8988T (cell line): ENCODE results near the gene WIF1.

ENCODE experiments used
- DNase-seq: peaks from one replicate; pipeline ENCODE4 v3.0.0; 2011

Gene WIF1

DNA sequence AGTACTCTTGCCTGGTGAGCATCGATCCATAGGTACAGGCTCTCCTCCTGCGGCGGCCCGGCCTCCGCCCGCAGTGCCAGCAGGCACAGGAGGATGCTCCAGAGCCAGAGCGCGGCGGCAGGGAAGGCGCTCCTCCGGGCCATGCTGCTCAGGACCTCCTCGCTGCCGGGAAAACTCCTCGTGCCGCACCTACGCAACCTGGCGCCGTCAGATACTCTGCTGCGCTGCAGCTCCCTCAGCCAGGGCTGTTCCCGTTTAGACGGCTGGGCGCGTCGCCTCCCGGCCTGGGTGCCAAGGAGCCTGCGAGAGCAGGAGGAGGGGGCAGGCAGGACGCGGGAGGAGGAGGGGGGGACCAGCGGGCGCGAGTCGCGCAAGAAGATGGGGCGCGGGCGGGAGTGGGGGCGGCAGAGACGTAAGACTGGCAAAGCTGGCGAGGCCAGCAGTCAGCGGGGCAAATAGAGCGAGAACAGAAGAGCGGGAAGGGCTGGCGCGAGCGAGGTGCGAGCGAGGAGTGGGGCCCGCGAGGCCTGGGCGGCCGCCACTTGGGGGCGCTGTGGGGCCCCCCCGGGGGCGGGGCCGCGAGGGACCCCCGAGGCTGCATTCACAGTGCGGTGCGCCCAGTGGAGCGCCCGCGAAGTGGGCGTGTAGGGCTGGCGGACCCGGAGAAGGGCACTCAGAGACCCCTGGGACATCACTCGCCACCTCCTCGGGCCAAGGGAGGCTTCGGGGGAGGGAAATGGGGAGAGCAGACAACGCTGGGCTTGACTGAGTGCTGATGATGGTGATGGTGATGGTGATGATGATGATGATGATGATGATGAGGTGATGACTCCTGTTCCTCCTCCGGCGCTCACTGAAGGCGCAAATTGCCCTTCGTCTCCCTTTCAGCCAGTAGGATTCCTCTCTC, at the start of gene WIF1:
WIF1 (minus strand) TSS at position 257 of the 907 bp plus-strand sequence; CDS start at position 143, 114 bp downstream.
- DNase-seq = no peak

GRCh38 chr12:65170209-65170881, 49.2 kb upstream of the WIF1 start:
- peak; percentile 45 for DNase-seq

- peak; percentile 90 for DNase-seq
Measured at GRCh38 chr12:65169320-65170208, 48.5 kb upstream of the WIF1 start, which contains the start of gene LEMD3. Gene LEMD3 (plus strand): TSS chr12:65169583. CDS start chr12:65169597, 14 bp downstream.

DNA sequence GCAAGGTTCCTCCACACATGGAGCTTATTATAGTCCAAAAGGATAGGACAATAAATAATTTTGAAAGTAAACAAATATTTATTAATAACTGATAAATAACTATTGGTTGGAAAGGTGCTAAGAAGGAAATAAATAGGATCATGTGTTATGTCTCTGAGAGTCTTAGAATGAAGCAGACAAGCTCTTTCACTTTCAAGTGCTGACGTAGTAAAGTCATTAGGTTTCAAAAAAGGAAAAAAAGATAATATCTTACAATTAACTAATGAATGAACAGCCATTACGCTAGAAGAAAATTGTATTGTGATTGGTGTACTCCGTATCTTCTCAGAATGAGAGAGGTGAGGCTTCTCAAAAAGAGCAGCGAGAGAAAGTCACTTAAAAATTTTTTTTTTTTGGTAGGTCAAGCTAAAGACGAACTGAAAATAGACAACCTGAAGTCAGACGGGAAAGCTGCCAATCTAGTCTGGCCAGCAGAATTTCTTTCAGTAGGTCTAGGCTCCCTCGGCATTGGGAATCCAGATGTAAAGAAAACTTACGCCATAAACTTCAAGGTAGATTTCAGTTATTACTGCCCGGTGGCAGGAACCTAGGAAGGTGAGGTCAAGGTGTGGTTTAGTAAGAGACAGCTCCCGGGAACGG, 47.7 kb upstream of the WIF1 start:
- no peak for DNase-seq

DNA sequence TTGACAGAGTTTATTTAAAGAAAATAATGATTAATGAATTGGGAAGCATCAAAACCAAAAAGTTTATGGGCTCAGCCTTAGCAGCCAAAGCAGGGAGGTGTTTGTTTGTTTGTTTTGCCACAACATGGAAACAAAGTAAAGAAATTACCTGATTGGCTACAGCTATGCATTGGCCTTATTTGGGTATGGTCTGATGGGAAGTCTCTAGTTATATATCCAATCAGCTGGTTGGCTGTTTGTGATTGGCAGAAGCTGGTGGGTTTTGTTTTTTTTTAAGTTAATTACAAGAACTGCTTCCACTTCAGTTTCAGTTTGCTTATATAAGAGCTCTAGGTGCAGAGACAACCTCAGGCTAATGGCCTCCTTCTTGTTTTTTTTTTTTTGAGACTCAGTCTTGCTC, 43.7 kb upstream of the WIF1 start:
- no peak for DNase-seq

DNA sequence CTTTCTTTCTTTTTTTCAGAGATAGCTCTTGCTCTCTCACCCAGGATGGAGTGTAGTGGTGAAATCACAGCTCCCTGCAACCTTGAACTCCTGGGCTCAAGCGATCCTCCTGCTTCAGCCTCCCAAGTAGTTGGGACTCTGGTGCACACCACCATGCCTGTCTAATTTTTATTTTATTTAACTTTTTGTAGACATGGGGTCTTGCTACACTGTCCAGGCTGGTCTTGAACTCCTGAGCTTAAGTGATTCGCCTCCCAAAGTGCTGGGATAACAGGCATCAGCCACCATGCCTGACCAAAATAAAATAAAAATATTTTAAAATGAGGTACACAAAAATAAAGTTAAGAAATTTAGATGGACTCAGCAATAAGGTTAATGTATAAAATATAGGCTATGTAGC, 43.1 kb upstream of the WIF1 start:
- no peak for DNase-seq

GRCh38 chr12:65162609-65163008, 41.5 kb upstream of the WIF1 start:
- no peak for DNase-seq

DNA sequence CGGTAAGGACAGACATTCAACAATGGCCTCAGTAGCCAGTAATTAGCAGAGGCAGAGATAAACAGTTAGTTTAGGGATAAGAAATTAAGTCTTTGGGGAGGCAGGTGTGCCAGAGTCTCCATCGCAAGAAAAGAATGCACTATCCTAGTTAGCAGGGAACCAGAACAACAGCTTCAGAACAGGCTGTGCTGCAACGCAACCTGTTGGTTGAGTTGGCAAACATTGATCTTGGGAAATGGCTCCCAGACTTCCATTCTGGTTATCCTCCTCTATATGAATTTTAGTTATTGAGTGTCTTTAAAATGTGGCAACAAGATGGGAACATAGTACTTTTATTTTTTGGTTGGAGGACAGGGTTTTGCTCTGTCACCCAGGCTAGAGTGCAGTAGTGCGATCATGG, 36.0 kb upstream of the WIF1 start:
- DNase-seq = no peak

DNA sequence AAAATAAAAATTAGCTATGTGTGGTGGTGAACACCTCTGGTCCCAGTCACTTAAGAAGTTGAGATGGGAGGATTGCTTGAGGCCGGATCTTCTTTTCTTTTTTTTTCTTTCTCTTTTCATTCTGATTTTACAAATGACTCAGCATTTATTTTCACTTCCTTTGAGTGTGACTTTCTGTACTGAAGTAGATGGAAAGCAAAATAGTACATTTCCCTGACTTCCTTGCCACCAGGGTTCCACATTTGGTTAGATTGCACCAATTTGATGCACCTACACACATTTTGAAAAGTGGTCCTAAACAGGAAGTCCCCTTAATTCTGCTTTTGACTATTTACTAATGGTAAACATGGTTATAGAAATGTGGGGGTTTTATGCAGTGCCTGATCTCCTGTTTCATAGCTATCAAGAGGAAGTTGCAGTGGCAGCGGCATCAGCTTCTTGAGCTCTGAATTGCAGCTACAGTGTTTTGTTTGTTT, 35.3 kb upstream of the WIF1 start:
- no peak for DNase-seq

DNA sequence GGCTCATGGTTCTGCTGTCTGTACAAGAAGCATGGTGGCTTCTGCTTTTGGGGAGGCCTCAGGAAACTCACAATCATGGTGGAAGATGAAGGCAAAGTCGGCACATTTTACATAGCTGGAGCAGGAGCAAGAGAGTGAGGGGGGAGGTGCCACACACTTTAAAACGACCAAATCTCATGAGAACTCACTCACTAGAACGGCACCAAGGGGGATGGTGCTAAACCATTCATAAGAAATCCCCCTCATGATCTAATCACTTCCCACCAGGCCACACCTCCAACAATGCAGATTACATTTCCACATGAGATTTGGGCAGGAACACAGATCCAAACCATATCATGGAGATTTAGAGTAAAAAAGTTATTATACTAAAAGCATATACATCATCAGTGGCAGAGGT, 34.7 kb upstream of the WIF1 start:
- DNase-seq = no peak

DNA sequence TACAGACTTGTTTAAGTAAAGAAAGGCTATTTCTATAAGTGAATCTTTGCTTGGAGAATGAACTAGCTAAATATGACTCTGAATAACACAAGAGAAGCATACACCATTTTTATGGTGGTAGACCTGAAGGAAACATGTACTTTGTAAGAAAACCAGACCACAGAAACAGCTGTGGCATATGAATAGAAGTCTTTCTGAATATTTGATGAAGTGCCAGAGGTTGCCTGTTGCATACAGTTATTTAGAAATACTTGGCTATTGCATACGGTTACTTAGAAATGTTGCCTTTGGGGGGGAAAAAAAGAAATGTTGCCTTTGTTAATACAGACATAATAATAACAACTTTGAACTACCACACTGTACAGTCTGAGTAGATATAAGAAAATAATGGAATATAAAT, 31.5 kb upstream of the WIF1 start:
- no peak for DNase-seq

- DNase-seq = no peak
Measured at GRCh38 chr12:65152012-65152411, 30.9 kb upstream of the WIF1 start.

GRCh38 chr12:65147312-65147905, 26.3 kb upstream of the WIF1 start:
- DNase-seq = no peak

DNA sequence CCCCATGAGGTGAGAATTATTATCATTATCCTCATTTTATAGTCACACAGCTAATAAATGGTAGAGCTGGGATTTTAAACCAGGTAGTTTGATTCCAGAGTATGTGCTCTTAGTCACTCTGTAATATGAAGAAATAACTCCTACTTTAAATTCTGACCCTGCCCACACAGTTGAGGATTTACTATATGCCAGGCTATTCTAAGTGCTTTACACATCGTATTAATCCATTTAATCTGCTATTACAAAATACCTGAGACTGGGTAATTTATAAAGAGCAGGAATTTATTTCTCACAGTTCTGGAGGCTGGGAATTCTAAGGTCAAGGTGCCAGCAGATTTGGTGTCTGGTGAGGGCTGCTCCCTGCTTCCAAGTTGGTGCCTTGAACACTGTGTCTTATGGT, 19.6 kb upstream of the WIF1 start:
- no peak for DNase-seq

GRCh38 chr12:65139389-65139788, 18.3 kb upstream of the WIF1 start:
- no peak for DNase-seq

DNA sequence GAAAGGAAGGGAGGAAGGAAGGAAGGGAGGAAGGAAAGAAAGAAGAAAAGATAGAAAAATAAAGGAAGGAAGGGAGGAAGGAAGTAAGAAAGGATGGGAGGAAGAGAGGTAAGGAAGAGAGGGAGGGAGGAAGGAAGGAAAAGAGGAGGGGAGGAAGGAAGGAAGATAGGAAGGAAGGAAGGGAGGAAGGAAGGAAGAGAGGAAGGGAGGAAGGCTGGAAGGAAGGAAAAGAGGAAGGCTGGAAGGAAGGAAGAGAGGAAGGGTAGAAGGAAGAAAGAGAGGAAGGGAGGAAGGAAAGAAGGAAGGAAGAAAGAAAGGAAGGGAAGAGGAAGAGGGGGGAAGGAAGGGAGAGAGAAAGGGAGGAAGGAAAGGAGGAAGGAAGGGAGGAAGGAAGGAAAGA, 12.8 kb upstream of the WIF1 start:
- DNase-seq = no peak

- DNase-seq = no peak
Measured at GRCh38 chr12:65126482-65126881, 5.4 kb upstream of the WIF1 start.

GRCh38 chr12:65125975-65126374, 4.9 kb upstream of the WIF1 start:
- DNase-seq = no peak

- no peak for DNase-seq
Measured at GRCh38 chr12:65125247-65125646, 4.1 kb upstream of the WIF1 start.

DNA sequence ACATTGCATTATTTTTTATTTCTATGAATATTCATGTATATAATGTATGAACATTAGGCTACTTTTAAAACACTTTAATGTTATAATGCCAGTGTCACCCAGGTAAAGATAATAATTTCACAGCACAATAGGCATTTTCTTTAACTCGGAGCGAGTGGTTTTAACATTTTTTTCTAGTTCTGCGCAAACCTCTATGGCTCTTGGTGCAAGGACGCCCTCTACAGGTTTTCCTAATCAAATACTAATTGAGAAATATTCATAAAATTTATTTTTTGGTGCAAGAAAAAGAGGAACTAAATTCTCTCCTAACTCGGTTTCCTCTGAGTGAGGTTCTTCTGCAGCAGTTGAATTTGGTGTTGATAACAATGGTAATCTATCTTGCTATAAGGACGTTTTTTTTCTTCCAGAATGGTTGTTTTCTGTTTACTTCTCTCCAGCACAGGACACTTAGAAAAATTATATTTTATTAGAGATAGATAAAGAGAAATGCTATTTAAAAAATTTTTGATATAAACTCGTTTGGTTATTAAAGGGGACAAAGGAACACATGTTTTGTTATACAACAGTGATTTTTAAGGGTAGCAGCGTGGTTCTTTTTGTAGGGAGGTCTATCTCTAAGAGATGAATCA, 2.4 kb upstream of the WIF1 start:
- DNase-seq = no peak

DNA sequence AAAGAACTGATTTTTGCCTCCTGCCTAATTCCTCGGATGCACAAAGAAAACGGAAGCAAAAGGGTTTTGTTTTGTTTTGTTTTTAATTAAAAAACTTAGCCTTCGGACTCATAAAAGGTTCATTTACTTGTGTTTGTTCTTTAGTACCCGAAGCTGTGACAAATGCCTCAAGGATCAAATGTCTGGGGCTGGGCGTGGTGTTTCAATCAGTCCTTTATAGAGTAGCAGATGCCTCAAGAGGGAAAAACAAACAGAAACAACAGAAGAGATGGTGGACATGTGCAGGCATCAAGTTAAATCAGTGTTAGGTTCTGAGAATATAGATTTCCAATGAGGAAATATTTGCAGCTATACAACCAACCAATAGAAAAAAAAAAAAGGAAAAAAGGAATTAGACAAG, 1.6 kb upstream of the WIF1 start:
- no peak for DNase-seq
